ENCODE measurements around the gene EVX2.
A peak's percentile ranks its signal among the peaks of the same experiment; 100 is the strongest.

Gene EVX2

DNA sequence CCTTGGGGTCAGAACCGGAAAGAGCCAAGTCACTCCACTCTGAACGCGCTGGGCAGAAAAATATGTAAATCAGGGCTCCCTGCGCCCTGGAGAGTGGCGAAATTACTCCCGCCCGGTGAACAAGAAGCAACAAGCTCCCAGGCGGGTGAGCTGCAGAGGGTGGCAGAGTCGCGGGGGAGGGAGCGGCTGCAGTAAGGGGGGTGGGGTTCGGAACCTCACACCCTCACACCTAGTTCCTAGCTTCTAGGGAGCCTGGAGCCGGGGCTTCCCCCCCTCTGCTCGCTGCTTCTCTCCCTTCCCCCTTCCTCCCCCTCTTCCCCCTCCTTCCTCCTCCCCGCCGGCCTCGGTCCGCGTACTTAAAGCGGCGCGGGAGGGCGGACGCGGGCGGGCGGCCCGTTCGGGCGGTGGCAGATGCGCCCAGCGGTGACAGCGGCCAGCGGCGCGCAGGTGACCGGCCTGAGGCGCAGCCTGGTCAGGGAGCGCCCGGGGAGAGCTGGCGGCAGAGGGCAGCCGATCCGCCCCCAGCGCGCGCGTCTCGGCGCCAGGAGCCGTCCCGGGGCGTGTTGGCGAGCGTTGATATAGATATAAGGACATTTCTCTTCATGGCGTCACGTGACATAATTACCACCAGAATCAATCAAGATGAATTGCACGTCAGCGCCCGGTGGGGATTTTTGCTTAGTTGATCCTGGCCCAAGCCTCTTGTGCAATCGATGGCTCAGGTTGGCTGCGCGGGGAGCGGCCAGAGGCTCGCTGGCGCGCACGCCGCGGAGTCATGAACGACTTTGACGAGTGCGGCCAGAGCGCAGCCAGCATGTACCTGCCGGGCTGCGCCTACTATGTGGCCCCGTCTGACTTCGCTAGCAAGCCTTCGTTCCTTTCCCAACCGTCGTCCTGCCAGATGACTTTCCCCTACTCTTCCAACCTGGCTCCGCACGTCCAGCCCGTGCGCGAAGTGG, 23.1 kb upstream of the EVX2 start, which contains the start of gene HOXD11:
Gene HOXD11, plus strand, starts transcription at position 700 of the 959 bp plus-strand sequence. Its CDS starts 76 bp downstream, at position 776.
- Histone ChIP-seq H3K27ac (no peak within 1 kb of the TSS), H3K4me3 (IDR thresholded peaks at IDR 0.05; ENCODE audit: insufficient read depth, low read depth, low read length) (no peak within 1 kb of the TSS), H3K9ac (no peak within 1 kb of the TSS), H3K4me2 (no peak within 1 kb of the TSS; the same call in 1 of the 2 replicates), H3K4me1 (ENCODE audit: low read depth, poor library complexity, severe bottlenecking) (no peaks in the 10 kb centered on the region), H2AFZ (ENCODE audit: low read depth) (peak within 1 kb of the TSS; percentile 10; the same call in 1 of the 2 replicates), H3K79me2 (ENCODE audit: insufficient read depth, low read depth) (no peaks in the 10 kb centered on the region), H3K27me3 (ENCODE audit: insufficient read depth, low read depth) (no peaks in the 10 kb centered on the region), H4K20me1 (ENCODE audit: insufficient read depth) (no peaks in the 10 kb centered on the region), H3K36me3 (ENCODE audit: insufficient read depth) (no peaks in the 10 kb centered on the region)
- TF ChIP-seq, protein P1, sequence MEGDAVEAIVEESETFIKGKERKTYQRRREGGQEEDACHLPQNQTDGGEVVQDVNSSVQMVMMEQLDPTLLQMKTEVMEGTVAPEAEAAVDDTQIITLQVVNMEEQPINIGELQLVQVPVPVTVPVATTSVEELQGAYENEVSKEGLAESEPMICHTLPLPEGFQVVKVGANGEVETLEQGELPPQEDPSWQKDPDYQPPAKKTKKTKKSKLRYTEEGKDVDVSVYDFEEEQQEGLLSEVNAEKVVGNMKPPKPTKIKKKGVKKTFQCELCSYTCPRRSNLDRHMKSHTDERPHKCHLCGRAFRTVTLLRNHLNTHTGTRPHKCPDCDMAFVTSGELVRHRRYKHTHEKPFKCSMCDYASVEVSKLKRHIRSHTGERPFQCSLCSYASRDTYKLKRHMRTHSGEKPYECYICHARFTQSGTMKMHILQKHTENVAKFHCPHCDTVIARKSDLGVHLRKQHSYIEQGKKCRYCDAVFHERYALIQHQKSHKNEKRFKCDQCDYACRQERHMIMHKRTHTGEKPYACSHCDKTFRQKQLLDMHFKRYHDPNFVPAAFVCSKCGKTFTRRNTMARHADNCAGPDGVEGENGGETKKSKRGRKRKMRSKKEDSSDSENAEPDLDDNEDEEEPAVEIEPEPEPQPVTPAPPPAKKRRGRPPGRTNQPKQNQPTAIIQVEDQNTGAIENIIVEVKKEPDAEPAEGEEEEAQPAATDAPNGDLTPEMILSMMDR (conservative IDR thresholded peaks at IDR 0.05; ENCODE audit: low read depth, low read length) = no peak

DNA sequence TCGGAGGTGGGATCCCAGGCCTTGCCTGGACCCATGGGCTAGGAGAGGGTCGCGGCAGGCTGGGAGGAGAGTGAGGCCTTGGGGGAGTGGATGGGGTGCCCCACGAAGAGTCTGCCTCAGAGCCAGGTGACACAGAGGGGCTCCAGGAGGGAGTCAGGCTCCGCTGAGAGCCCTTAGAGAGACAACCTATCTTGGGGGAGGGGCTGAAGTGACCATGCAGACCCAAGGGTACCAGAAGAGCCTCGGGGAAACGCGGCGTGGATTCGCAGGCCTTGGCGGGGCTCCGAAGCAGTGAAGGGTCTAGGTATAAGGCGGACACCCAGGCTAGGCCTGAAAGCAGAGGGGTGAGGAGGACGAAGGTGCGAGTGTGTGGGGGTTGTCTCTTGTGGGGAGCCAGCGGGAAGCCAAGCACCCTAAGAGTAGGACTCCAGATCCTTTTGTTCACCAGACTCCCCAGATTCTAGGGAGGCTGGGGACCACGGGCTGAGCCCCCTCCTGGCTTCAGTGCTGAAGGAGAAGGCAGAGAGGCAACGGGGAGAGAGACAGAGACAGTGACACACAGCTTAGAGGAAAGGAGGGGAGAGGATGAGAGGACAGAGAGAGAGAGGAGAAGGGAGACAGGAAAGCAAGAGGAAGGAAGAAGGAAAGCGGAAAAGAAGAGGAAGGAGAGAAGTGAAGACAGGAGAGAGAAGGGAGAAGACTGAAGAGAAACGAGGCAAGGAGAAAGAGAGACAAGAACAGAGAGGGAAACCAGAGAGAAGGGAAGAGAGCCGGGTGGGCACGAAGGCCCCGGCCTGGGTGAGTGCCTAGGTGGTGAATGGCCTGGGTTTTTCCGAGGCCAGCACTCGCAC, 22.2 kb upstream of the EVX2 start:
- H2AFZ ChIP-seq (ENCODE audit: low read depth) = peak overlapping the region; percentile 10; the same call in 1 of the 2 replicates
- no peaks in the 10 kb centered on the region for H3K36me3 ChIP-seq (ENCODE audit: insufficient read depth)
- TF ChIP-seq, protein P1 (conservative IDR thresholded peaks at IDR 0.05; ENCODE audit: low read depth, low read length) = no peak
- no peak overlapping the region for H3K27ac ChIP-seq
- no peak overlapping the region for H3K4me3 ChIP-seq (IDR thresholded peaks at IDR 0.05; ENCODE audit: insufficient read depth, low read depth, low read length)
- H4K20me1 ChIP-seq (ENCODE audit: insufficient read depth) = no peaks in the 10 kb centered on the region
- H3K79me2 ChIP-seq (ENCODE audit: insufficient read depth, low read depth) = no peaks in the 10 kb centered on the region
- no peaks in the 10 kb centered on the region for H3K4me1 ChIP-seq (ENCODE audit: low read depth, poor library complexity, severe bottlenecking)
- no peak overlapping the region; the same call in 1 of the 2 replicates for H3K4me2 ChIP-seq
- H3K9ac ChIP-seq = no peak overlapping the region
- H3K27me3 ChIP-seq (ENCODE audit: insufficient read depth, low read depth) = no peaks in the 10 kb centered on the region

DNA sequence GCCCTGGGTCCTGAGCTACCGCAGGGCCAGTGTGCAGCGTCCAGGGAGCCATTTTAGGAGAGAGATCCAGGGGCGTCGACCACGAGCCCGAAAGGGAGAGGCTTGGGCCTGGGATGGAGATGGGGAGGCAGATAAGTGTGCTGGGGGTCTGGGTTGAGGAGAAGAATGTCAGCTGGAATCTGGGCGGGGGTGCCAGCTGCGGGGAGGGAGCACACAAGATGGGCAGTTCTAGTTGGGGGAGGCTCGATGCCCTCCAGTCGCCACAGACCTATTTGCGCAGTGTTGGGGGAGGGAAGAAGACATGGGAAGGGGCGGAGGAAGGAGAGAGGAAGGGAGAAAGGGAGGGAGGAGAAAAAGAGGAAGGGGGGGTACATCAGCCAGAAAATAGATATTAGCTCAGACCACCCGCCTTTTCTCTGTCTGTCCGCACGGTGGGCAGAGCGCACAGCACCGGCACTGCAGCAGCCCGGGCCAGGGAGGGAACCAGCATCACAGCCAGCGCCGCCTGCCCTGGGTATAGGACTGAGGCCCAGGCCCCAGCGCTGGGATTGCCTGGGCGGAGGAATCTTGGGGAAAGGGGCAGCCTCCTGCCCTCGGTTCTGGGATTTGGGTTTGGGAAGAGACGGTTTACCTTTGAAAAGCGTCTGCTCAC, 21.4 kb upstream of the EVX2 start:
- H3K27ac ChIP-seq = no peak overlapping the region
- no peaks in the 10 kb centered on the region for H3K79me2 ChIP-seq (ENCODE audit: insufficient read depth, low read depth)
- no peak overlapping the region for H3K4me3 ChIP-seq (IDR thresholded peaks at IDR 0.05; ENCODE audit: insufficient read depth, low read depth, low read length)
- no peaks in the 10 kb centered on the region for H3K27me3 ChIP-seq (ENCODE audit: insufficient read depth, low read depth)
- H3K4me2 ChIP-seq = no peak overlapping the region
- H2AFZ ChIP-seq (ENCODE audit: low read depth) = no peak overlapping the region
- H4K20me1 ChIP-seq (ENCODE audit: insufficient read depth) = no peaks in the 10 kb centered on the region
- TF ChIP-seq, protein P1 (conservative IDR thresholded peaks at IDR 0.05; ENCODE audit: low read depth, low read length) = no peak
- no peak overlapping the region for H3K9ac ChIP-seq
- H3K36me3 ChIP-seq (ENCODE audit: insufficient read depth) = no peaks in the 10 kb centered on the region
- no peaks in the 10 kb centered on the region for H3K4me1 ChIP-seq (ENCODE audit: low read depth, poor library complexity, severe bottlenecking)

Data from KMS-11 (cell line).